Chondrocyte (in vitro differentiated cells): ENCODE measurements around the gene IL22RA1. TPM values are rescaled to one million over a fixed set of nuclear protein-coding genes. Genes with fewer than 3 reads are reported as not detected.

ENCODE experiments used
- DNase-seq: peaks from one replicate; pipeline ENCODE4 v3.0.0; 2021; ENCODE audit warnings: mixed read lengths, low spot score
- H3K27ac Mint-ChIP-seq: one replicate; pipeline ENCODE4 v1.8.0; 2021; ENCODE audit warnings: mild to moderate bottlenecking, moderate library complexity, mixed read lengths; ENCODE audit not compliant: unreplicated experiment
- H3K27me3 Mint-ChIP-seq: 2 replicates; pipeline ENCODE4 v1.8.0; 2021; ENCODE audit warnings: low read depth, mixed read lengths
- H3K36me3 Mint-ChIP-seq: 2 replicates; pipeline ENCODE4 v1.8.0; 2021; ENCODE audit warnings: low read depth, mixed read lengths
- H3K4me1 Mint-ChIP-seq: 2 replicates; pipeline ENCODE4 v1.8.0; 2021; ENCODE audit warnings: low read depth, mild to moderate bottlenecking, mixed read lengths
- H3K4me3 Mint-ChIP-seq: one replicate; pipeline ENCODE4 v1.8.0; 2021; ENCODE audit warnings: mild to moderate bottlenecking, moderate library complexity, mixed read lengths; ENCODE audit not compliant: unreplicated experiment
- H3K9me3 Mint-ChIP-seq: 2 replicates; pipeline ENCODE4 v1.8.0; 2021; ENCODE audit warnings: low read depth, mixed read lengths
- CTCF ChIP-seq: fragments of 200-600 bp; sonication (generic); IDR thresholded peaks from 2 replicates; pipeline ENCODE4 v1.5.0; 2021; ENCODE audit warnings: antibody characterized with exemption, mild to moderate bottlenecking, moderate library complexity
- total RNA-seq: library from RNA; stranded (reverse); gene quantifications from 3 replicates; pipeline ENCODE4 v1.2.1, GENCODE V29; 2021

IL22RA1 gene
- total RNA-seq, 1 donor from 2014 or later = not detected

- H3K27ac Mint-ChIP-seq = no peak overlapping the region
- peaks cover 2% of the 10 kb centered on the region for H3K27me3 Mint-ChIP-seq
- DNase-seq = no peak
- peaks cover 5% of the 10 kb centered on the region for H3K4me1 Mint-ChIP-seq
- no peak overlapping the region for H3K4me3 Mint-ChIP-seq
- TF ChIP-seq CTCF = no peak
- peaks cover 3% of the 10 kb centered on the region for H3K9me3 Mint-ChIP-seq
- peaks cover 2% of the 10 kb centered on the region for H3K36me3 Mint-ChIP-seq
Measured at GRCh38 chr1:24130385-24130784, 12.6 kb downstream of the IL22RA1 start.

GRCh38 chr1:24127801-24128363, 15.1 kb downstream of the IL22RA1 start:
- no peaks in the 10 kb centered on the region for H3K27me3 Mint-ChIP-seq
- no peak for DNase-seq
- no peak overlapping the region for H3K4me3 Mint-ChIP-seq
- H3K27ac Mint-ChIP-seq = no peak overlapping the region
- H3K9me3 Mint-ChIP-seq = peaks cover 3% of the 10 kb centered on the region
- peaks cover 5% of the 10 kb centered on the region for H3K4me1 Mint-ChIP-seq
- TF ChIP-seq CTCF = no peak
- peaks cover 2% of the 10 kb centered on the region for H3K36me3 Mint-ChIP-seq

- Mint-ChIP-seq H3K4me3 (no peak overlapping the region), H3K27ac (no peak overlapping the region), H3K9me3 (peaks cover 3% of the 10 kb centered on the region), H3K36me3 (peaks cover 2% of the 10 kb centered on the region), H3K4me1 (peaks cover 5% of the 10 kb centered on the region), H3K27me3 (no peaks in the 10 kb centered on the region)
- no peak for TF ChIP-seq CTCF
- DNase-seq = no peak
Measured at GRCh38 chr1:24127134-24127800, 15.7 kb downstream of the IL22RA1 start.

- peaks cover 1% of the 10 kb centered on the region for H3K36me3 Mint-ChIP-seq
- H3K27ac Mint-ChIP-seq = no peak overlapping the region
- DNase-seq = no peak
- no peaks in the 10 kb centered on the region for H3K27me3 Mint-ChIP-seq
- H3K4me3 Mint-ChIP-seq = no peak overlapping the region
- peaks cover 5% of the 10 kb centered on the region for H3K4me1 Mint-ChIP-seq
- TF ChIP-seq CTCF = no peak
- H3K9me3 Mint-ChIP-seq = peaks cover 3% of the 10 kb centered on the region
Measured at GRCh38 chr1:24126672-24127023, 16.3 kb downstream of the IL22RA1 start.

- no peak for DNase-seq
- Mint-ChIP-seq H3K27ac (no peak overlapping the region), H3K4me1 (peaks cover 5% of the 10 kb centered on the region), H3K27me3 (no peaks in the 10 kb centered on the region), H3K36me3 (no peaks in the 10 kb centered on the region), H3K9me3 (peaks cover 3% of the 10 kb centered on the region), H3K4me3 (no peak overlapping the region)
- no peak for TF ChIP-seq CTCF
Measured at GRCh38 chr1:24126018-24126671, 16.8 kb downstream of the IL22RA1 start.
